K562 (cell line): ENCODE data around the gene TARBP2. TPM values are rescaled to one million over a fixed set of nuclear protein-coding genes. Genes with fewer than 3 reads are reported as not detected.

ENCODE experiments used
- ATAC-seq: fragments of 200-7000 bp; cut with Tn5 transposase; 3 replicates; pipeline ENCODE4 v1.9.1; 2020; ENCODE audit warnings: moderate library complexity
- BruUV-seq: library from RNA; stranded (reverse); fragments of 400-500 nt; replicated peaks from 2 replicates; lab custom pipeline; 2021; lab: Mats Ljungman, UMichigan
- CTCF ChIA-PET: fragments of 300-600 bp; formaldehyde crosslinking; extraction: SDS; loops from one replicate; lab custom pipeline; 2021; ENCODE audit warnings: low intra/inter-chr PET ratio; lab: Yijun Ruan, JAX
- POLR2A ChIA-PET: fragments of 300-600, 350-650 bp; sonication (Branson Sonifier 250); formaldehyde crosslinking; extraction: SDS; loops from one replicate; lab custom pipeline; 2021; ENCODE audit warnings: antibody characterized with exemption, inconsistent platforms; lab: Yijun Ruan, JAX
- DNase-seq, 4 experiments: peaks; one replicate each; pipeline versions ENCODE4 v3.0.0 to v3.0.0-alpha.2; 2011 to 2018; ENCODE audit warnings: low spot score in 3 of 4, mixed read lengths in 3 of 4; ENCODE audit errors: extremely low read depth in 1 of 4
- FAIRE-seq: peaks from 2 replicates; lab custom pipeline; 2011; peaks lifted over from hg19 to GRCh38; lab: Jason Lieb, UNC
- H2AFZ ChIP-seq: 2 replicates; pipeline ENCODE4 v1.6.0; 2011; ENCODE audit warnings: low read depth, low read length, control low read depth, inconsistent platforms
- H3K27ac ChIP-seq: fragments of 200-600 bp; 3 replicates; pipeline ENCODE4 v1.8.0; 2011; ENCODE audit warnings: low read depth, mild to moderate bottlenecking, control low read depth, inconsistent platforms, low read length, moderate library complexity, mixed read lengths; ENCODE audit errors: extremely low read depth
- H3K27me3 ChIP-seq, 2 experiments: fragments of 300-600 bp in 1 of 2; 2 replicates in 1 of 2; 3 replicates in 1 of 2; pipeline versions ENCODE4 v1.6.0 to v1.8.0; 2011; ENCODE audit warnings: inconsistent platforms in 2 of 2, low read length in 2 of 2, mild to moderate bottlenecking in 1 of 2, mixed read lengths in 1 of 2, moderate library complexity in 1 of 2; ENCODE audit not compliant: control insufficient read depth in 2 of 2, insufficient read depth in 2 of 2
- H3K36me3 ChIP-seq: fragments of 300-600 bp; 3 replicates; pipeline ENCODE4 v1.8.0; 2011; ENCODE audit warnings: mild to moderate bottlenecking, low read length, inconsistent platforms; ENCODE audit not compliant: control insufficient read depth, insufficient read depth
- H3K4me1 ChIP-seq, 2 experiments: fragments of 200-600 bp in 1 of 2; replicated peaks in 1 of 2; 2 replicates in 1 of 2; 3 replicates in 1 of 2; pipeline versions ENCODE4 v1.5.1 to v1.8.0; 2011; ENCODE audit warnings: inconsistent platforms in 2 of 2, low read length in 2 of 2, mild to moderate bottlenecking in 1 of 2, mixed read lengths in 1 of 2, moderate library complexity in 1 of 2; ENCODE audit not compliant: control insufficient read depth in 2 of 2, insufficient read depth in 2 of 2
- H3K4me2 ChIP-seq: 2 replicates; pipeline ENCODE4 v1.6.1; 2011; ENCODE audit warnings: low read length, control low read depth, inconsistent platforms, mixed read lengths; ENCODE audit not compliant: insufficient read depth
- H3K4me3 ChIP-seq: fragments of 200-600 bp; sonication (generic), shearing (Covaris generic); 2 replicates; pipeline ENCODE4 v1.5.1; 2016; ENCODE audit warnings: control low read depth, inconsistent platforms
- H3K79me2 ChIP-seq: fragments of 200-600 bp; 3 replicates; pipeline ENCODE4 v1.8.0; 2011; ENCODE audit warnings: low read length, inconsistent platforms; ENCODE audit not compliant: control insufficient read depth, insufficient read depth
- H3K9ac ChIP-seq, 2 experiments: 2 replicates each; pipeline versions ENCODE4 v1.6.0 to v1.6.1; 2011; ENCODE audit warnings: low read depth in 2 of 2, low read length in 2 of 2, control low read depth in 1 of 2, inconsistent platforms in 1 of 2, mild to moderate bottlenecking in 1 of 2, mixed read lengths in 1 of 2; ENCODE audit not compliant: insufficient read depth in 1 of 2
- H3K9me1 ChIP-seq: one replicate; pipeline ENCODE4 v1.6.0; 2011; ENCODE audit warnings: inconsistent platforms, mild to moderate bottlenecking, low read length, moderate library complexity; ENCODE audit not compliant: control insufficient read depth, insufficient read depth
- H3K9me3 ChIP-seq: replicated peaks from 2 replicates; pipeline ENCODE4 v1.5.1; 2011; ENCODE audit warnings: low read depth, low read length, inconsistent platforms; ENCODE audit not compliant: control insufficient read depth, insufficient read depth
- H4K20me1 ChIP-seq: replicated peaks from 2 replicates; pipeline ENCODE4 v1.6.1; 2011; ENCODE audit warnings: low read length, inconsistent platforms, mixed read lengths; ENCODE audit not compliant: control insufficient read depth, insufficient read depth
- CCNT2 ChIP-seq: IDR thresholded peaks from 2 replicates; pipeline ENCODE4 v1.6.1; 2011; ENCODE audit warnings: borderline replicate concordance, low read depth, mild to moderate bottlenecking, moderate library complexity, mixed read lengths, low read length; ENCODE audit not compliant: insufficient read length; ENCODE audit errors: extremely low read depth
- GTF3C2 ChIP-seq: IDR thresholded peaks from 3 replicates; pipeline ENCODE4 v1.6.1; 2011; ENCODE audit warnings: borderline replicate concordance, mild to moderate bottlenecking, moderate library complexity; ENCODE audit not compliant: insufficient read length; ENCODE audit errors: extremely low read depth
- MYNN ChIP-seq, 2 experiments: sonication (generic); formaldehyde crosslinking in 1 of 2; IDR thresholded peaks; 2 replicates each; pipeline versions ENCODE4 v1.5.0 to v1.6.1; 2016 to 2020; ENCODE audit warnings: antibody characterized with exemption in 1 of 2, missing genetic modification reagents in 1 of 2
- NR2C2 ChIP-seq, 2 experiments: fragments of 200-800 bp in 1 of 2; sonication (Bioruptor generic) in 1 of 2; sonication (generic) in 1 of 2; formaldehyde crosslinking in 1 of 2; IDR thresholded peaks; 2 replicates each; pipeline versions ENCODE4 v1.6.1 to v1.8.0; 2016 to 2022; ENCODE audit warnings: mild to moderate bottlenecking in 1 of 2, missing compliant biosample characterization in 1 of 2, missing genetic modification characterization in 1 of 2, missing genetic modification reagents in 1 of 2
- POLR2A ChIP-seq: fragments of 450-650 bp; conservative IDR thresholded peaks from 2 replicates; pipeline ENCODE4 v1.6.1; 2016
- TAF15 ChIP-seq: fragments of 200-400 bp; formaldehyde crosslinking; IDR thresholded peaks from 2 replicates; pipeline ENCODE4 v1.6.1; 2017; ENCODE audit warnings: mild to moderate bottlenecking, low read depth, low read length, moderate library complexity
- TSHZ1 ChIP-seq: fragments of 250-450 bp; sonication (Bioruptor Pico); IDR thresholded peaks from 2 replicates; pipeline ENCODE4 v1.4.0; 2020; ENCODE audit warnings: mild to moderate bottlenecking, moderate library complexity
- ZNF23 ChIP-seq: fragments of 250-450 bp; sonication (Bioruptor Pico); IDR thresholded peaks from 2 replicates; pipeline ENCODE4 v1.4.0; 2020; ENCODE audit warnings: mild to moderate bottlenecking
- WGBS: fragments of 100-300 bp; shearing (Covaris generic); methylation state at CpG from one replicate; pipeline ENCODE4 v1.1.6; 2016; ENCODE audit warnings: low coverage, mixed read lengths; ENCODE audit not compliant: insufficient coverage; ENCODE audit errors: missing lambda C conversion rate; 5-methylcytosine and 5-hydroxymethylcytosine counted together
- in situ Hi-C: fragments of 300-500 bp; cut with MboI; formaldehyde crosslinking; loops from 4 replicates; pipeline ENCODE4 v1.15.0; 2018; ENCODE audit warnings: inconsistent platforms, mixed read lengths
- intact Hi-C: fragments of 100-400 bp; cut with micrococcal nuclease; formaldehyde crosslinking; loops from 2 replicates; pipeline ENCODE4 v1.14.2; 2022
- polyA plus RNA-seq, 8 experiments: library from polyadenylated mRNA; depleted of rRNA in 4 of 8; stranded (reverse) in 5 of 8; unstranded in 3 of 8; fragments of >200 nt; fragmentation: Nextera tagmentation in 2 of 8; fragmentation: Illumina TruSeq in 1 of 8; extraction: Ambion mirVana in 2 of 8; extraction: Trizol in 1 of 8; gene quantifications; 2 replicates each; pipeline versions ENCODE4 v1.2.1 to v1.2.3, GENCODE V29; 2011 to 2014; ENCODE audit warnings: inconsistent platforms in 1 of 8, missing spikeins in 1 of 8
- total RNA-seq, 7 experiments: library from RNA; depleted of rRNA in 6 of 7; stranded (reverse); fragments of >200 nt in 6 of 7; fragmentation: Illumina TruSeq in 2 of 7; extraction: Trizol in 2 of 7; gene quantifications; 2 replicates each; pipeline versions ENCODE4 v1.2.1 to v1.2.3, GENCODE V29; 2011 to 2021; ENCODE audit warnings: low replicate concordance in 1 of 7

TARBP2 gene
- total and polyA plus RNA-seq, 9 of the 15 experiments (the other 6 are each of a cell fraction or from before 2014, with no cell fraction given) = 5.6 to 69.0 (median 44.6) TPM

GRCh38 chr12:53523131-53523530, 22.0 kb downstream of the TARBP2 start:
- 77% methylated on average over 3 of the region's 3 CpGs for WGBS
- no peak for ATAC-seq
- peaks cover 0 to 4% of the 10 kb centered on the region in 2 experiments; a peak in 2 of 5 replicates for H3K4me1 ChIP-seq
- H3K9ac ChIP-seq = no peak overlapping the region
- H2AFZ ChIP-seq = no peak overlapping the region
- H3K27ac ChIP-seq = no peak overlapping the region
- DNase-seq = no peak
- TF ChIP-seq GTF3C2 (no peak), TSHZ1 (CRISPR knock-in tag) (no peak), TAF15 (no peak), POLR2A (no peak), CCNT2 (no peak), NR2C2 (CRISPR knock-in tag; IDR thresholded peaks at IDR 0.05) (no peak), NR2C2 (tag; IDR thresholded peaks at IDR 0.05) (no peak), MYNN (IDR thresholded peaks at IDR 0.05) (no peak), MYNN (CRISPR knock-in tag; IDR thresholded peaks at IDR 0.05) (no peak), ZNF23 (CRISPR knock-in tag) (no peak)
- intact Hi-C loops (no loop called here), in situ Hi-C loops (no loop called here)
- H3K27me3 ChIP-seq = no peaks in the 10 kb centered on the region
- H3K36me3 ChIP-seq = peaks cover 51% of the 10 kb centered on the region; the same call in 2 of the 3 replicates
- H3K4me2 ChIP-seq = no peak overlapping the region
- POLR2A ChIA-PET = interaction anchor here (0.6 to 1.1 kb wide), 4 partner anchors 22 to 650 kb away, joined by 3 to 5 read pairs (median 3); partner anchors contain the start of gene TARBP2
- H3K9me3 ChIP-seq = no peaks in the 10 kb centered on the region
- H4K20me1 ChIP-seq = no peaks in the 10 kb centered on the region
- no peaks in the 10 kb centered on the region for H3K9me1 ChIP-seq
- BruUV-seq = no TSS peak
- no peak for FAIRE-seq
- no peak overlapping the region for H3K4me3 ChIP-seq
- CTCF ChIA-PET = no interaction called here
- no peaks in the 10 kb centered on the region for H3K79me2 ChIP-seq
